Cardiac muscle cell (in vitro differentiated cells and primary cell): ENCODE measurements around the gene SNX27. TPM values are rescaled to one million over a fixed set of nuclear protein-coding genes. Genes with fewer than 3 reads are reported as not detected.

Source experiments
- DNase-seq, 2 donors: peaks; one replicate each; pipeline versions ENCODE4 v3.0.0 to v3.0.0-alpha.2; 2010 to 2017; ENCODE audit warnings: low read depth in 1 of 2, low spot score in 1 of 2
- H3K27ac ChIP-seq: fragments of 200-600 bp; sonication (generic); 2 replicates; pipeline ENCODE4 v1.5.1; 2016
- H3K27me3 ChIP-seq: fragments of 200-600 bp; sonication (generic); 2 replicates; pipeline ENCODE4 v1.6.0; 2016; ENCODE audit warnings: control low read depth
- H3K36me3 ChIP-seq: fragments of 200-600 bp; sonication (generic); 2 replicates; pipeline ENCODE4 v1.5.1; 2016; ENCODE audit warnings: control low read depth
- H3K4me1 ChIP-seq: fragments of 200-600 bp; sonication (generic); 2 replicates; pipeline ENCODE4 v1.8.1; 2017; ENCODE audit warnings: low read depth, mild to moderate bottlenecking, mixed run types
- H3K4me3 ChIP-seq: fragments of 200-600 bp; sonication (generic); 2 replicates; pipeline ENCODE4 v1.5.1; 2016; ENCODE audit warnings: mild to moderate bottlenecking
- H3K9me3 ChIP-seq: fragments of 200-600 bp; sonication (generic); 2 replicates; pipeline ENCODE4 v1.5.1; 2017; ENCODE audit warnings: low read depth, mild to moderate bottlenecking, control low read depth
- CTCF ChIP-seq: IDR thresholded peaks from 2 replicates; pipeline ENCODE4 v1.5.1; 2012; ENCODE audit warnings: low read depth, mild to moderate bottlenecking, low read length
- polyA plus RNA-seq: library from polyadenylated mRNA; unstranded; fragments of >200 nt; fragmentation: Nextera tagmentation; extraction: Ambion mirVana; gene quantifications from 2 replicates; pipeline ENCODE4 v1.2.1, GENCODE V29; 2016
- total RNA-seq: library from RNA; depleted of rRNA; stranded (reverse); fragments of >200 nt; gene quantifications from 2 replicates; pipeline ENCODE4 v1.2.3, GENCODE V29; 2016

The SNX27 gene
- total and polyA plus RNA-seq, 2 experiments from 2014 or later, result 24.4 to 34.5 TPM

GRCh38 chr1:151693057-151693651 is 81.3 kb downstream of the SNX27 start:
- peak; percentile 52 to 65 for DNase-seq
- Histone ChIP-seq H3K36me3 (peaks cover 8% of the 10 kb centered on the region), H3K4me3 (no peak overlapping the region), H3K27me3 (no peaks in the 10 kb centered on the region), H3K4me1 (peaks cover 9% of the 10 kb centered on the region), H3K27ac (no peak overlapping the region), H3K9me3 (no peaks in the 10 kb centered on the region)
- TF ChIP-seq CTCF, result peak; percentile 81

- H3K4me3 ChIP-seq, result no peak overlapping the region
- no peaks in the 10 kb centered on the region for H3K27me3 ChIP-seq
- H3K36me3 ChIP-seq, result peaks cover 21% of the 10 kb centered on the region
- no peak for TF ChIP-seq CTCF
- H3K9me3 ChIP-seq, result no peaks in the 10 kb centered on the region
- no peaks in the 10 kb centered on the region for H3K4me1 ChIP-seq
- H3K27ac ChIP-seq, result no peak overlapping the region
- DNase-seq, result no peak
Observed at GRCh38 chr1:151701515-151701914, 89.7 kb downstream of the SNX27 start.

- no peak for DNase-seq
- Histone ChIP-seq H3K9me3 (no peaks in the 10 kb centered on the region), H3K4me1 (no peaks in the 10 kb centered on the region), H3K27me3 (no peaks in the 10 kb centered on the region), H3K36me3 (peaks cover 21% of the 10 kb centered on the region), H3K27ac (no peak overlapping the region), H3K4me3 (no peak overlapping the region)
- no peak for TF ChIP-seq CTCF
Observed at GRCh38 chr1:151702936-151703335, 91.1 kb downstream of the SNX27 start.

GRCh38 chr1:151703813-151704212 is 92.0 kb downstream of the SNX27 start:
- Histone ChIP-seq H3K27me3 (no peaks in the 10 kb centered on the region), H3K9me3 (no peaks in the 10 kb centered on the region), H3K4me3 (no peak overlapping the region), H3K4me1 (no peaks in the 10 kb centered on the region), H3K36me3 (peaks cover 15% of the 10 kb centered on the region), H3K27ac (no peak overlapping the region)
- TF ChIP-seq CTCF, result no peak
- no peak for DNase-seq

GRCh38 chr1:151704246-151704645 is 92.4 kb downstream of the SNX27 start:
- Histone ChIP-seq H3K4me1 (no peaks in the 10 kb centered on the region), H3K9me3 (no peaks in the 10 kb centered on the region), H3K36me3 (peaks cover 11% of the 10 kb centered on the region), H3K4me3 (no peak overlapping the region), H3K27ac (no peak overlapping the region), H3K27me3 (no peaks in the 10 kb centered on the region)
- no peak for DNase-seq
- no peak for TF ChIP-seq CTCF

- no peaks in the 10 kb centered on the region for H3K27me3 ChIP-seq
- H3K36me3 ChIP-seq, result peaks cover 2% of the 10 kb centered on the region
- no peaks in the 10 kb centered on the region for H3K9me3 ChIP-seq
- peak overlapping the region; percentile 56 for H3K27ac ChIP-seq
- TF ChIP-seq CTCF, result no peak
- H3K4me1 ChIP-seq, result no peaks in the 10 kb centered on the region
- DNase-seq, result peak in 1 of 2 donors; percentile 27
- H3K4me3 ChIP-seq, result no peak overlapping the region
Observed at GRCh38 chr1:151705146-151705545, 93.3 kb downstream of the SNX27 start.
